Neural progenitor cell (in vitro differentiated cells): ENCODE data around the gene VAPA. TPM values are rescaled to one million over a fixed set of nuclear protein-coding genes. Genes with fewer than 3 reads are reported as not detected.
A peak's percentile ranks its signal among the peaks of the same experiment; 100 is the strongest.

Experiments
- DNase-seq: peaks from one replicate; pipeline ENCODE4 v3.0.0-alpha.2; 2016; ENCODE audit warnings: low spot score
- H2AFZ ChIP-seq: fragments of 200-600 bp; sonication (generic); replicated peaks from 2 replicates; pipeline ENCODE4 v1.6.1; 2016; ENCODE audit warnings: antibody characterized with exemption
- H3F3A ChIP-seq: fragments of 200-600 bp; sonication (generic); 2 replicates; pipeline ENCODE4 v1.6.1; 2016; ENCODE audit warnings: antibody characterized with exemption, low read depth
- H3K27ac ChIP-seq: fragments of 200-600 bp; sonication (generic); 2 replicates; pipeline ENCODE4 v1.5.1; 2016; ENCODE audit warnings: mild to moderate bottlenecking
- H3K27me3 ChIP-seq: fragments of 200-600 bp; sonication (generic); 2 replicates; pipeline ENCODE4 v1.6.1; 2016; ENCODE audit warnings: mild to moderate bottlenecking, moderate library complexity
- H3K36me3 ChIP-seq: fragments of 200-600 bp; sonication (generic); 2 replicates; pipeline ENCODE4 v1.5.1; 2016
- H3K4me1 ChIP-seq: fragments of 200-600 bp; sonication (generic); 2 replicates; pipeline ENCODE4 v1.6.1; 2016; ENCODE audit warnings: mixed run types
- H3K4me2 ChIP-seq: fragments of 200-600 bp; sonication (generic); 2 replicates; pipeline ENCODE4 v1.6.1; 2016
- H3K4me3 ChIP-seq: fragments of 200-600 bp; sonication (generic); 2 replicates; pipeline ENCODE4 v1.5.1; 2016
- H3K79me2 ChIP-seq: fragments of 200-600 bp; sonication (generic); 2 replicates; pipeline ENCODE4 v1.6.1; 2016; ENCODE audit warnings: low read depth
- H3K9ac ChIP-seq: fragments of 200-600 bp; sonication (generic); 2 replicates; pipeline ENCODE4 v1.6.1; 2016
- H3K9me3 ChIP-seq: fragments of 200-600 bp; sonication (generic); 2 replicates; pipeline ENCODE4 v1.5.1; 2016; ENCODE audit warnings: low read depth
- H4K20me1 ChIP-seq: fragments of 200-600 bp; sonication (generic); 2 replicates; pipeline ENCODE4 v1.6.1; 2016; ENCODE audit warnings: low read depth
- H3K27ac Mint-ChIP-seq: 3 replicates; pipeline ENCODE4 v1.8.0; 2021; ENCODE audit warnings: mixed read lengths
- H3K27me3 Mint-ChIP-seq: 2 replicates; pipeline ENCODE4 v1.8.0; 2022; ENCODE audit warnings: low read depth, mild to moderate bottlenecking, inconsistent platforms, moderate library complexity, mixed read lengths; ENCODE audit not compliant: insufficient read depth
- H3K36me3 Mint-ChIP-seq: 3 replicates; pipeline ENCODE4 v1.8.0; 2021; ENCODE audit warnings: mixed read lengths
- H3K4me1 Mint-ChIP-seq: 3 replicates; pipeline ENCODE4 v1.8.0; 2021; ENCODE audit warnings: mixed read lengths
- H3K4me3 Mint-ChIP-seq: 3 replicates; pipeline ENCODE4 v1.8.0; 2021; ENCODE audit warnings: mild to moderate bottlenecking, moderate library complexity, mixed read lengths
- H3K9me3 Mint-ChIP-seq: 3 replicates; pipeline ENCODE4 v1.8.0; 2020; ENCODE audit warnings: mixed read lengths
- EZH2 ChIP-seq: fragments of 200-600 bp; sonication (generic); IDR thresholded peaks from 2 replicates; pipeline ENCODE4 v1.6.1; 2017; ENCODE audit warnings: antibody characterized with exemption, mild to moderate bottlenecking, moderate library complexity
- EZH2phosphoT487 ChIP-seq: fragments of 200-600 bp; sonication (generic); IDR thresholded peaks from 2 replicates; pipeline ENCODE4 v1.6.1; 2017; ENCODE audit warnings: antibody characterized with exemption
- total RNA-seq: library from RNA; depleted of rRNA; stranded (reverse); fragments of >200 nt; gene quantifications from 2 replicates; pipeline ENCODE4 v1.2.3, GENCODE V29; 2015; ENCODE audit warnings: low replicate concordance
- TF ChIP-seq, protein P1 (sequence below): fragments of 200-600 bp; sonication (generic); IDR thresholded peaks from 2 replicates; pipeline ENCODE4 v1.5.1; 2017; ENCODE audit warnings: antibody characterized with exemption, mild to moderate bottlenecking

Gene VAPA
- total RNA-seq, 1 donor from 2014 or later: 285 TPM

DNA sequence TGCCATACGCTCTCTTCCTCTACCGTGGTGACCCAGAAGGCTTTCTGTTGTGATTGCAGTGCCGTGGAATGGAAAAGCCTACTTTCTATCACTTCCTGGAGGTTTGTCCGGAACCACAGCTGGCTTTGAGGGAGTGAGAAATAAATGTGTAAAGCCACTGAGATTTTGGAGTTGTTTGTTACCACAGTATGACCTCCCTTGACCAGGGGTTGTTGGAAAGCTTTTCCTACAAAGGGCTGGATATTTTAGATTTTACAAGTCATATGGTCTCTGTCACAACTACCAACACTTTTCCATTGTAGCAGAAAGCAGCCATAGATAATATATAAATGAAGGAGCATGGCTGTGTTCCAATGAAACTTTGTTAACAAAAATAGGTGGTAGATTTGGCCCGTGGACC is 70.3 kb downstream of the VAPA start:
- Mint-ChIP-seq H3K4me3 (no peak overlapping the region), H3K36me3 (peaks cover 2% of the 10 kb centered on the region), H3K4me1 (peaks cover 26% of the 10 kb centered on the region), H3K27ac (no peak overlapping the region), H3K27me3 (peaks cover 4% of the 10 kb centered on the region), H3K9me3 (peaks cover 37% of the 10 kb centered on the region)
- H3K79me2 ChIP-seq: no peaks in the 10 kb centered on the region
- H3K9ac ChIP-seq: no peak overlapping the region
- no peaks in the 10 kb centered on the region for H3K36me3 ChIP-seq
- H3K4me1 ChIP-seq: peaks cover 14% of the 10 kb centered on the region
- H3K27me3 ChIP-seq: no peaks in the 10 kb centered on the region
- no peak overlapping the region for H2AFZ ChIP-seq
- peaks cover 4% of the 10 kb centered on the region for H3K9me3 ChIP-seq
- no peaks in the 10 kb centered on the region for H3F3A ChIP-seq
- TF ChIP-seq, protein P1, sequence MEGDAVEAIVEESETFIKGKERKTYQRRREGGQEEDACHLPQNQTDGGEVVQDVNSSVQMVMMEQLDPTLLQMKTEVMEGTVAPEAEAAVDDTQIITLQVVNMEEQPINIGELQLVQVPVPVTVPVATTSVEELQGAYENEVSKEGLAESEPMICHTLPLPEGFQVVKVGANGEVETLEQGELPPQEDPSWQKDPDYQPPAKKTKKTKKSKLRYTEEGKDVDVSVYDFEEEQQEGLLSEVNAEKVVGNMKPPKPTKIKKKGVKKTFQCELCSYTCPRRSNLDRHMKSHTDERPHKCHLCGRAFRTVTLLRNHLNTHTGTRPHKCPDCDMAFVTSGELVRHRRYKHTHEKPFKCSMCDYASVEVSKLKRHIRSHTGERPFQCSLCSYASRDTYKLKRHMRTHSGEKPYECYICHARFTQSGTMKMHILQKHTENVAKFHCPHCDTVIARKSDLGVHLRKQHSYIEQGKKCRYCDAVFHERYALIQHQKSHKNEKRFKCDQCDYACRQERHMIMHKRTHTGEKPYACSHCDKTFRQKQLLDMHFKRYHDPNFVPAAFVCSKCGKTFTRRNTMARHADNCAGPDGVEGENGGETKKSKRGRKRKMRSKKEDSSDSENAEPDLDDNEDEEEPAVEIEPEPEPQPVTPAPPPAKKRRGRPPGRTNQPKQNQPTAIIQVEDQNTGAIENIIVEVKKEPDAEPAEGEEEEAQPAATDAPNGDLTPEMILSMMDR: no peak
- TF ChIP-seq EZH2phosphoT487 (no peak), EZH2 (no peak)
- H3K4me3 ChIP-seq: no peak overlapping the region
- no peaks in the 10 kb centered on the region for H4K20me1 ChIP-seq
- H3K27ac ChIP-seq: no peak overlapping the region
- no peak for DNase-seq
- no peak overlapping the region for H3K4me2 ChIP-seq

DNA sequence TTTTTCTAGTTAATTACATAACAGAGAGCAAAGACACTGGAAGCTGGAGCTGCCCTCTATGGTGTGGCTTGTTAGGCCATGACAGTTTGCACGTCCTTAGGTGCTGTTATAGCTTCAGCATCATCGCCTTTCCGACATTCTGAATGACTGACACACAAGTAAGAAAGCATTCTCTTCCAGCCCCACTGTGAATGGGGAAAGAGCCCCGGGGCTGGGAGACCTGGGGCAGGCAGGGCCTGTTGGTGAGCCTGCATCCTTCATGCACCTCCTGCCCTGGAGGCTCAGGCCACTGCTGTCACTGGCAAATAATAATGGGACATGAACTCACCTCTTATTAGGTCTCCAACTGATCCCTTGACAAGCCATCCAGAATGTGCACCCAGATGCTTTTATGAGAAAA is 71.8 kb downstream of the VAPA start:
- H3K9me3 Mint-ChIP-seq: peaks cover 23% of the 10 kb centered on the region
- TF ChIP-seq EZH2: no peak
- TF ChIP-seq, protein P1: no peak
- no peak for TF ChIP-seq EZH2phosphoT487
- no peak for DNase-seq
- Histone ChIP-seq H3K79me2 (no peaks in the 10 kb centered on the region), H3K27me3 (no peaks in the 10 kb centered on the region), H3F3A (no peaks in the 10 kb centered on the region), H3K9me3 (peaks cover 4% of the 10 kb centered on the region), H3K4me3 (no peak overlapping the region), H3K4me1 (peaks cover 14% of the 10 kb centered on the region), H3K27ac (no peak overlapping the region), H4K20me1 (no peaks in the 10 kb centered on the region), H3K4me2 (no peak overlapping the region), H3K36me3 (no peaks in the 10 kb centered on the region), H2AFZ (no peak overlapping the region), H3K9ac (no peak overlapping the region)
- H3K36me3 Mint-ChIP-seq: peaks cover 2% of the 10 kb centered on the region
- peaks cover 31% of the 10 kb centered on the region for H3K4me1 Mint-ChIP-seq
- no peak overlapping the region for H3K4me3 Mint-ChIP-seq
- peak overlapping the region; percentile 5 for H3K27ac Mint-ChIP-seq
- peaks cover 4% of the 10 kb centered on the region for H3K27me3 Mint-ChIP-seq

GRCh38 chr18:9986156-9986930 is 72.5 kb downstream of the VAPA start:
- H4K20me1 ChIP-seq: no peaks in the 10 kb centered on the region
- H3K9me3 ChIP-seq: peaks cover 4% of the 10 kb centered on the region
- peaks cover 8% of the 10 kb centered on the region for H3K27me3 Mint-ChIP-seq
- H3K36me3 Mint-ChIP-seq: peaks cover 2% of the 10 kb centered on the region
- H3K27ac ChIP-seq: no peak overlapping the region
- H2AFZ ChIP-seq: no peak overlapping the region
- no peak overlapping the region for H3K9ac ChIP-seq
- H3K4me1 ChIP-seq: peaks cover 14% of the 10 kb centered on the region
- H3K4me3 Mint-ChIP-seq: no peak overlapping the region
- H3K9me3 Mint-ChIP-seq: peaks cover 17% of the 10 kb centered on the region
- no peaks in the 10 kb centered on the region for H3K79me2 ChIP-seq
- no peak overlapping the region for H3K4me2 ChIP-seq
- DNase-seq: no peak
- H3F3A ChIP-seq: no peaks in the 10 kb centered on the region
- no peaks in the 10 kb centered on the region for H3K27me3 ChIP-seq
- H3K27ac Mint-ChIP-seq: no peak overlapping the region
- H3K4me1 Mint-ChIP-seq: peaks cover 31% of the 10 kb centered on the region
- no peak for TF ChIP-seq EZH2phosphoT487
- TF ChIP-seq EZH2: no peak
- TF ChIP-seq, protein P1: no peak
- H3K4me3 ChIP-seq: no peak overlapping the region
- no peaks in the 10 kb centered on the region for H3K36me3 ChIP-seq
